Limb (tissue), 2 donors: ENCODE data around the gene OST4.

Source experiments
- DNase-seq, 2 donors: peaks; one replicate each; pipeline ENCODE4 v3.0.0-alpha.2; 2016; ENCODE audit errors: extremely low spot score in 2 of 2

Gene OST4

GRCh38 chr2:27054721-27055120 is 16.7 kb downstream of the OST4 start:
- no peak for DNase-seq

DNA sequence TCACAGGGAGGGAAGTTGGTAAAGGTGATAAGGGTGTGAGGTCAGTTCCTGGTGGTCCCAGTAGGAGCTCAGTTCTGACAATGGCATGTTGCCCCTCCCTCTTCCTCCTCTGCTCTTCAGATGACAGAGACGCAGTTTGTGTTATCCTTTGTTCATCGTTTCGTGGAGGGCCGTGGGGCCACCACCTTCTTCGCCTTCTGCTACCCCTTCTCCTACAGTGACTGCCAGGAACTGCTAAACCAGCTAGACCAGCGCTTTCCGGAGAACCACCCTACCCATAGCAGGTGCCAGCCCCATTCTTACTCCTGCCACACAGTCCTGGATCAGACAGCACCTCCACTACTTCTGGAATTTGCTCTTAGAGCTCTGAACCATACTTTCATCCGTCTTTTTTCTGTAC is 17.7 kb downstream of the OST4 start:
- no peak for DNase-seq

DNA sequence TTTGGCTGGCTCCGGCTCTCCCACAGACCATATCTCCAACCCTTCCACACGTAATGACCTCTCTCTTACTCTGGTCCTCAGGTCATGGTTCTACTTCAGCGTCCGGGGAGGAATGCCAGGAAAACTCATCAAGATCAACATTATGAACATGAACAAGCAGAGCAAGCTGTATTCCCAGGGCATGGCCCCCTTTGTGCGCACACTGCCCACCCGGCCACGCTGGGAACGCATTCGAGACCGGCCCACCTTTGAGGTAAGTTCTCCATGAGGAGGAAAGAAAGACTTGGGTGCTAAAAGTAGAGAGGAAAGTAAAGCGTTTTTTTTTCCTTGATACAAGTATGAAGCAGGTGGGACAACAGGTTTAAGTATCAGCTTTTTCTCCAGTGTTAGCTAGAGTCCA is 18.1 kb downstream of the OST4 start:
- DNase-seq: no peak

- no peak for DNase-seq
These were observed 19.4 kb downstream of the OST4 start for GRCh38 chr2:27051902-27052645.

DNA sequence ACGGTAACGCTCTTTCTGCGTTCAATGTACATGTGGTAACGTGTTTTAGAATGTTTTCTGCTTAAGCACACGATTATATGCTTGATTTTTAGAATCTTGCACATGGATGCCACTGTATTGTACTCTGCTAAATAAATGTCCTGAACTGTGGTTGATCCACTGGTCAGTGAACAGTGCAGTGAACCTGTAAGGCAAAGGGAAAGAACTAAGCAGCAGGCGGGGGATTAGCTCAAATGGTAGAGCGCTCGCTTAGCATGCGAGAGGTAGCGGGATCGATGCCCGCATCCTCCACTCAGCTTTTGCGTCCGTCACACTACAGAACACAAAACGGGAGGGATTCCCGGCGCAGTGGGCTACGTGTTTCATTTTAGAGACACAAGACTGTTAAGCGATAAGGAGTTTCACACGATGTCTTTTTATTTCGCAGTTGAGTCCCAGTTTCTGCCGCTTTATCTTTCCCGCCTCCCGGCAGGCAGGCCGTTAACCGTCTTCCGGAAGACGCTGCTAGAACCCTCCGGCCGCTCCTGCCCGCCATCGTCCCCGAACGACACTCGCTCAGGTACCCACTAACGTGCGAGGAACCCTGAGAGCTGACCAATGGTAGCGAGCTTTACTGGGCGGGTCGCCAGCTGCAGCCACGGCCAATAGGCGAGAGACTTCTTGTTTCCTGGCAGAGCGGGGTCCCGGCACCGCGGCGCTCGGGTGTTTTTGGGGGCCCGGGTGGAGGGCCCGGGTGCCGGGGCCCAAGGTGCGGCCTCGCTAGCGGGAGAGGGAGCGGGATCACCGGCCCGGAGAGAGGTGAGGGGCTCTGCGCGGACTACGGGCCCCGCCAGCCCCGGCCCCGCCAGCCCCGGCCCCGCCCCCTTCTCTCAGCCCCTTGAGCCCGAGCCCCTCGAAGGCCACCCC is 20.2 kb downstream of the OST4 start, which contains the start of gene AGBL5:
TSS of gene AGBL5 (plus strand) at position 673 of the 906 bp plus-strand sequence. CDS start 1,291 bp downstream, outside the sequence.
- peak; percentile 93 to 98 for DNase-seq

DNA sequence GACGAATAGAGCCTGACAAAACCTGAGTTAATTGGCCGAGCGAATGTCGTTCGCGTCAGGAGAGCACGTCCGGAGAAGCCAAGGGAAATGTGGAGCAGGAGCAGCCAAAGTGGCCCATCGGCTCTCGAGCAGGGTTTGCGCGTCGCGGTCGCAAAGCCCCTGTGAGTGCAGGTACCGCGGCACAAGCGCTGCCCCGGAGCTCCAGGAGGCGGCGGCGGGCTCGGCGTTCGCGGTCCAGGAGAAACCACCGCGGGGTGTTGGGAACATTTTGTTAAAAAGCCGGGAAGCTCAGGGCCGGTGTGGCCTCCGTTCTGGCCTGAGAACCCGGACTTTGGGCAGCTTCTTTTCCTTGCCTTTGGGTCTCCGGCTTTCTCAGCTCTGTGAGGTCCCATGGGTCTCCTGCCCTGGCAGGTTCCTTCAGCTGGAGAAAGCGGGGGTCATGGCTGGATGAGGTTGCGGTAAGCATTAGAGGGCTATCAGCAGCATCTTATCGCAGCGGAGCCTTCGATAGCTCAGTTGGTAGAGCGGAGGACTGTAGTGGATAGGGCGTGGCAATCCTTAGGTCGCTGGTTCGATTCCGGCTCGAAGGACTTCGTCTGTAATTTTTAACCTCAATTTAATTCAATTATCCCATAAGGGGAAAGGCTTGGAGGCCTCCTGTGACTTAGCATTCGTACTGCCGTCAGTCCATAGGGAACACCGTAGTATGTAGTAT is 21.0 kb downstream of the OST4 start:
- peak in 1 of 2 donors; percentile 98 for DNase-seq

- no peak for DNase-seq
These were observed 21.8 kb downstream of the OST4 start for GRCh38 chr2:27049422-27050280.

DNA sequence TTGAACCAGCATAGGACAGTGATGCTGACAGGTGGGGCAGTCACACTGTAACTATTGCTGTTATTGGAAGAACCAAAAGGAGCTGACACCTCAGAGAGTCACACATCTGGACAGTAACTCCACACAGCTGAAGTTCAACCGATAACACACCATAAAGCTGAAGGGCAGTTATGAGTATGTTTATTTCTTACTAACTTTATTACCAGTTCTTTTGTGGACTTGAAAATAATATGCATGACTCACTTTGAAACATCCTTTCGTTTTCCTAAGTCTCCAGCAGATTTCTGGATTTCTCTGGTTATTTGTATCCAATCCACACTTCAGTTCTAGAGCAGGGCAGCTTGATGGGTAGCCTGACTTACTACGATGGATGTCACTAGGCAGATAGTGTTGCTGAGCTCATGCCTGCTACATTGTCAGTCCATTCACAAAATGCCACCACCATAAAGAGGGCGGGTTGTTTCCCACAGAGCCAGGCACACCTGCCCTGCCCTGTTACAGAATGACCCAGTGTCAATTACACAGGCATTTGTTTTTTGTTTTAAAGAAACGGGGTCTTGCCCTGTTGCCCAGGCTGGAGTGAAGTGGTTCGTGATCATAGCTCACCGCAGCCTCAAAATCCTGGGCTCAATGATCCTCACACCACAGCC is 28.3 kb downstream of the OST4 start:
- no peak for DNase-seq

GRCh38 chr2:27042159-27042661 is 29.2 kb downstream of the OST4 start:
- DNase-seq: no peak

DNA sequence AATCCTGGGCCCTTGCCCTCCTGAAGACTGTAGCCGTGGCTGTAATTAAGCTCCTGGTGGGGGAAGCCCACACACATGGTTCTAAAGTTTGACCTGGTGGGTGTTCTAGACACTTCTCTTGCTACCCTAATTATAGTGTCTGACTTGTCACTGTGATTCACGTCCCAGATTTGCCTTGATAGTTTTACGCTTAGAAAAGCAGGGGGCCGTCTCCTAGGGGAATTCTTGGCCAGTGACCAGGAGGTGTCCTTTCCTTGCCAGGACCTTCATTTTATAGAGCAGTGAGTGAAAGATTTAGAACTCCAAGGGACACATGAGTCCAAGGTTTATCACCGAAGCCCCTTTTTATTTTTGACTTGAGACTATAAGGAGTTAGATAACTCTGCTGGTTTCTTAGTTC is 29.7 kb downstream of the OST4 start:
- no peak for DNase-seq

DNA sequence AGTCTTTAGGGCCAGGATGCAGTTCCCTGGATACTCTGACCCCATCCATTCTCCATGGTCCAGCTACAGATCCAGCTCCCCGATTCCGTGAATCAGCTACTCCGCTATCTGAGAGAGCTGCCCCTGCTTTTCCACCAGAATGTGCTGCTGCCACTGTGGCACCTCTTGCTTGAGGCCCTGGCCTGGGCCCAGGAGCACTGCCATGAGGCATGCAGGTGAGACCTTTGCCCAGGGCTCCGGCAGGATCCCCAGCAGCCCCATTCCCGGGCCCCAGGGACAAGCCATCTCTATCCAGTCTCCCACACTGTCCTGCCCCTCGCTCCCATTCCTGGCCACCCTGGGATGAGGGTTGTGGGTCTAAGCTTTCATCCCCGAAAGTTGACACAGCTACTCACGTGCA is 31.2 kb downstream of the OST4 start:
- DNase-seq: no peak

DNA sequence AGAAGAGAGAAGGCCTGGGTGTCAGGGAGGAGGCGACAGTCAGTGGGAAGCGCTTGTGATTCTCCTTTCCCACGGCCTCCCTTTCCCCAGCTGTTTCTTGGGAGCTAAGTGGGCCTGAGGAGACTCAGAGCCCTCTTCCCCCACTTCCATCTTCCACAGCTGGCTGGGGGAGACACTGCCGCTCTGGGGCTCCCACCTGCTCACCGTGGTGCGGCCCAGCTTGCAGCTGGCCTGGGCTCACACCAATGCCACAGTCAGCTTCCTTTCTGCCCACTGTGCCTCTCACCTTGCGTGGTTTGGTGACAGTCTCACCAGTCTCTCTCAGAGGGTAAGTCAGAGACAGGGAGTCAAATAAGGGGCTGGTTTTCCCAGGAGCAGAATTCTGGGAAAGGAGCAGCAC is 31.6 kb downstream of the OST4 start:
- no peak for DNase-seq

DNA sequence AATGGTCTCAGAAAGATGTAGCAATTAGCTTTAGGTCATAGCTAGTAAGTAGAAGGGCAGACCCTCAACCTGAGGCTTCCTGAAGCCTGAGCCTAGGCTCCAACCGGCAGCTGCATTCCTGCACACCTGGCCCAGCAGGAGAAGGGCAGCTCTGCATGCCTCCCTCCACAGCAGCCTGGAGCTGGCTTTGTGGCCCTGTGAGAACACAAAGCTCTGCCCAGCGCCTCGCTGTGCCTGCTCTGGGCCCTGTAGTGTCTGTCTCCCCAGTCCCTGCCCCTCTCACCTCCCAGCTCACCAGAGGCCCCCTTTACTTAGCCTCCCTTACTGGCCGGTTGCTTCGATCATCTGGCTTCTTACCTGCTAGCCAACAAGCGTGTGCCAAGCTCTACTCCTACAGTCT is 32.0 kb downstream of the OST4 start:
- DNase-seq: no peak

DNA sequence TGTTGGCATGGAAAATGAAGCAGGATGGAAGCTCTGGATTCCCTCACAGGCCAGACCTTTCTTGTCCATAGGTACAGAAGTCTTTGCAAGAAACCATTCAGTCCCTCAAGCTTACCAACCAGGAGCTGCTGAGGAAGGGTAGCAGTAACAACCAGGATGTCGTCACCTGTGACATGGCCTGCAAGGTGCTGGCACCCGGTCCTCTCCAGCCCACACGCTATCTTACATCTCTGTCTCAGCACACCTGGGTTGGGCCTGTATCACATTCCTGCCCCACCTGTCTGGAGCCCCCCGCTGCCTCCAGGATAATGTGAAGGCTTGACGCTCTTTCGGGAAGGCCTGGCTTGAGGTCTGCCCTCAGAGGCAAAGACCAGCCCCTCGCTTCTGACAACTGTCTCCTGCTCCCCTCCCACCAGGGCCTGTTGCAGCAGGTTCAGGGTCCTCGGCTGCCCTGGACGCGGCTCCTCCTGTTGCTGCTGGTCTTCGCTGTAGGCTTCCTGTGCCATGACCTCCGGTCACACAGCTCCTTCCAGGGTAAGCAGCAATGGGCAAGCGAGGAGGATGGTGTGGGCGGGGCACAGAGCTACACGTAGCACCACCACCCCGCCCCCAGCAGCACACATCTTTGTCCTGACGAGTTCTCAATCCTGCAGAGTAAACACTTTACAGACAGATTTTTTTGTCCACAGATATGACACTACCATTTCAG is 32.7 kb downstream of the OST4 start:
- DNase-seq: no peak

- DNase-seq: no peak
These were observed 33.4 kb downstream of the OST4 start for GRCh38 chr2:27038012-27038411.

GRCh38 chr2:27033253-27033852 is 38.1 kb downstream of the OST4 start:
- no peak for DNase-seq

DNA sequence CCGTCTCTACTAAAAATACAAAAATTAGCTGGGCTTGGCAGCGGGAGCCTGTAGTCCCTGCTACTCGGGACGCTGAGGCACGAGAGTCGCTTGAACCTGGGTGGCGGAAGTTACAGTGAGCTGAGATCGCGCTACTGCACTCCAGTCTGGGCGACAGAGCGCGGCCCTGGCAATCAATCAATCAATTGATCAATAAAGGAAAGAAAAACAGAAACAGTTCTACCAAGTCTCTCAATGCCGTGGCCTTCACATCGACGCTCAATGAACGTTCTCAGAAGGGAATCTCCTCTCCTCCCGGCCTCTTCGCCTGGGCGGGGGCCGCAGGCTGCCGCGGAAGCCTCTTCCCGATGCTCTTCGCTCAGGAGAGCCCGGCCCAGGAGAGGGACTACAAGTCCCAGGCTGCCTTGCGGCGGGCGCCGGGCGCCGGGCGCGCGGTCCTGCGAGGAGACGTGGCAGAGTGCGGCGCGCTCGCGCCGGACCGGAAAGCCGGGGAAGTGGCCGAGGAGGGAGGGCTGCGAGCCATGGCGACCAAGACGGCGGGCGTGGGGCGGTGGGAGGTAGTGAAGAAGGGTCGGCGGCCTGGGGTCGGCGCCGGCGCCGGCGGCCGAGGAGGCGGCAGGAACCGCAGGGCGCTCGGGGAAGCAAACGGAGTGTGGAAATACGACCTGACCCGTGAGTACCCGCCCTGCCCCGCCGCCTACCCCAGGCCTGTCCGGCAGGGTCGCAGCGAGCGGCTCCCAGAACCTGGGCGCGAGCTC is 38.8 kb downstream of the OST4 start, which contains the start of gene TMEM214:
TSS of gene TMEM214 (plus strand) at position 471 of the 758 bp plus-strand sequence. CDS start at position 522, 51 bp downstream.
- peak; percentile 90 to 93 for DNase-seq

- DNase-seq: no peak
These were observed 42.4 kb downstream of the OST4 start for GRCh38 chr2:27029051-27029450.
